ENCODE measurements around the gene ACOT9. TPM values are rescaled to one million over a fixed set of nuclear protein-coding genes. Genes with fewer than 3 reads are reported as not detected.

The ACOT9 gene
- total and polyA plus RNA-seq, 10 of the 15 experiments (the other 5 are each of a cell fraction or from before 2014, with no cell fraction given) = 17.4 to 42.5 (median 23.3) TPM

DNA sequence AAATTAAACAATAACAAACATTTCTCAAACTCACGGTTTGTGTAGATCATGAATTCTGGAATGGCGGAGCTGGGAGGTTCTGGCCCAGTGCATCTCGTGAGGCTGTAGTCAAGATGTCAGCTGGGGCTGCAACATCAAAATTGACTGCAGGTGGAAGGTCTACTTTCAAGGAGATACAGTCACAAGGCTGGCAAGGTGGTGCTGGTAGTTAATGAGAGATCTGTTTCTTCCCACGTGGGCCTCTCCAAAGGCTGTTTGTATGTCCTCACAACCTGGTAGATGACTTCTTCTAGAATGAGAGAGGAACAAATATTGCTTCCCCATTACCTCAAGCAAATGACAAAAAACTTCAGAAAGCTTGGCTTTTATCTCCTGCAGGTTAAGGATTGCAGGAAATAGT, 83.7 kb downstream of the ACOT9 start (continued):
- TF ChIP-seq, protein P1, sequence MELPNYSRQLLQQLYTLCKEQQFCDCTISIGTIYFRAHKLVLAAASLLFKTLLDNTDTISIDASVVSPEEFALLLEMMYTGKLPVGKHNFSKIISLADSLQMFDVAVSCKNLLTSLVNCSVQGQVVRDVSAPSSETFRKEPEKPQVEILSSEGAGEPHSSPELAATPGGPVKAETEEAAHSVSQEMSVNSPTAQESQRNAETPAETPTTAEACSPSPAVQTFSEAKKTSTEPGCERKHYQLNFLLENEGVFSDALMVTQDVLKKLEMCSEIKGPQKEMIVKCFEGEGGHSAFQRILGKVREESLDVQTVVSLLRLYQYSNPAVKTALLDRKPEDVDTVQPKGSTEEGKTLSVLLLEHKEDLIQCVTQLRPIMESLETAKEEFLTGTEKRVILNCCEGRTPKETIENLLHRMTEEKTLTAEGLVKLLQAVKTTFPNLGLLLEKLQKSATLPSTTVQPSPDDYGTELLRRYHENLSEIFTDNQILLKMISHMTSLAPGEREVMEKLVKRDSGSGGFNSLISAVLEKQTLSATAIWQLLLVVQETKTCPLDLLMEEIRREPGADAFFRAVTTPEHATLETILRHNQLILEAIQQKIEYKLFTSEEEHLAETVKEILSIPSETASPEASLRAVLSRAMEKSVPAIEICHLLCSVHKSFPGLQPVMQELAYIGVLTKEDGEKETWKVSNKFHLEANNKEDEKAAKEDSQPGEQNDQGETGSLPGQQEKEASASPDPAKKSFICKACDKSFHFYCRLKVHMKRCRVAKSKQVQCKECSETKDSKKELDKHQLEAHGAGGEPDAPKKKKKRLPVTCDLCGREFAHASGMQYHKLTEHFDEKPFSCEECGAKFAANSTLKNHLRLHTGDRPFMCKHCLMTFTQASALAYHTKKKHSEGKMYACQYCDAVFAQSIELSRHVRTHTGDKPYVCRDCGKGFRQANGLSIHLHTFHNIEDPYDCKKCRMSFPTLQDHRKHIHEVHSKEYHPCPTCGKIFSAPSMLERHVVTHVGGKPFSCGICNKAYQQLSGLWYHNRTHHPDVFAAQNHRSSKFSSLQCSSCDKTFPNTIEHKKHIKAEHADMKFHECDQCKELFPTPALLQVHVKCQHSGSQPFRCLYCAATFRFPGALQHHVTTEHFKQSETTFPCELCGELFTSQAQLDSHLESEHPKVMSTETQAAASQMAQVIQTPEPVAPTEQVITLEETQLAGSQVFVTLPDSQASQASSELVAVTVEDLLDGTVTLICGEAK (IDR thresholded peaks at IDR 0.05; ENCODE audit: borderline replicate concordance) = no peak
- no peak for TF ChIP-seq SIX5 (IDR thresholded peaks at IDR 0.05; ENCODE audit: low read depth, low read length, severe bottlenecking)
- TF ChIP-seq, protein P2, sequence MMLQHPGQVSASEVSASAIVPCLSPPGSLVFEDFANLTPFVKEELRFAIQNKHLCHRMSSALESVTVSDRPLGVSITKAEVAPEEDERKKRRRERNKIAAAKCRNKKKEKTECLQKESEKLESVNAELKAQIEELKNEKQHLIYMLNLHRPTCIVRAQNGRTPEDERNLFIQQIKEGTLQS (IDR thresholded peaks at IDR 0.05; ENCODE audit: borderline replicate concordance, extremely low read depth, low read depth, low read length) = no peak
- TF ChIP-seq, protein P3, sequence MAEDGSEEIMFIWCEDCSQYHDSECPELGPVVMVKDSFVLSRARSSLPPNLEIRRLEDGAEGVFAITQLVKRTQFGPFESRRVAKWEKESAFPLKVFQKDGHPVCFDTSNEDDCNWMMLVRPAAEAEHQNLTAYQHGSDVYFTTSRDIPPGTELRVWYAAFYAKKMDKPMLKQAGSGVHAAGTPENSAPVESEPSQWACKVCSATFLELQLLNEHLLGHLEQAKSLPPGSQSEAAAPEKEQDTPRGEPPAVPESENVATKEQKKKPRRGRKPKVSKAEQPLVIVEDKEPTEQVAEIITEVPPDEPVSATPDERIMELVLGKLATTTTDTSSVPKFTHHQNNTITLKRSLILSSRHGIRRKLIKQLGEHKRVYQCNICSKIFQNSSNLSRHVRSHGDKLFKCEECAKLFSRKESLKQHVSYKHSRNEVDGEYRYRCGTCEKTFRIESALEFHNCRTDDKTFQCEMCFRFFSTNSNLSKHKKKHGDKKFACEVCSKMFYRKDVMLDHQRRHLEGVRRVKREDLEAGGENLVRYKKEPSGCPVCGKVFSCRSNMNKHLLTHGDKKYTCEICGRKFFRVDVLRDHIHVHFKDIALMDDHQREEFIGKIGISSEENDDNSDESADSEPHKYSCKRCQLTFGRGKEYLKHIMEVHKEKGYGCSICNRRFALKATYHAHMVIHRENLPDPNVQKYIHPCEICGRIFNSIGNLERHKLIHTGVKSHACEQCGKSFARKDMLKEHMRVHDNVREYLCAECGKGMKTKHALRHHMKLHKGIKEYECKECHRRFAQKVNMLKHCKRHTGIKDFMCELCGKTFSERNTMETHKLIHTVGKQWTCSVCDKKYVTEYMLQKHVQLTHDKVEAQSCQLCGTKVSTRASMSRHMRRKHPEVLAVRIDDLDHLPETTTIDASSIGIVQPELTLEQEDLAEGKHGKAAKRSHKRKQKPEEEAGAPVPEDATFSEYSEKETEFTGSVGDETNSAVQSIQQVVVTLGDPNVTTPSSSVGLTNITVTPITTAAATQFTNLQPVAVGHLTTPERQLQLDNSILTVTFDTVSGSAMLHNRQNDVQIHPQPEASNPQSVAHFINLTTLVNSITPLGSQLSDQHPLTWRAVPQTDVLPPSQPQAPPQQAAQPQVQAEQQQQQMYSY (CRISPR knock-in tag; IDR thresholded peaks at IDR 0.05) = no peak
- TF ChIP-seq, protein P4, sequence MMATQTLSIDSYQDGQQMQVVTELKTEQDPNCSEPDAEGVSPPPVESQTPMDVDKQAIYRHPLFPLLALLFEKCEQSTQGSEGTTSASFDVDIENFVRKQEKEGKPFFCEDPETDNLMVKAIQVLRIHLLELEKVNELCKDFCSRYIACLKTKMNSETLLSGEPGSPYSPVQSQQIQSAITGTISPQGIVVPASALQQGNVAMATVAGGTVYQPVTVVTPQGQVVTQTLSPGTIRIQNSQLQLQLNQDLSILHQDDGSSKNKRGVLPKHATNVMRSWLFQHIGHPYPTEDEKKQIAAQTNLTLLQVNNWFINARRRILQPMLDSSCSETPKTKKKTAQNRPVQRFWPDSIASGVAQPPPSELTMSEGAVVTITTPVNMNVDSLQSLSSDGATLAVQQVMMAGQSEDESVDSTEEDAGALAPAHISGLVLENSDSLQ (IDR thresholded peaks at IDR 0.05) = no peak

Data from GM12878 (cell line).